GM19455 (cell line): ENCODE data around the gene TCERG1L.

ENCODE experiments used
- ATAC-seq: cut with Tn5 transposase; IDR thresholded peaks from one replicate; pipeline ENCODE4 v1.9.1; 2021; ENCODE audit not compliant: unreplicated experiment

Gene TCERG1L

DNA sequence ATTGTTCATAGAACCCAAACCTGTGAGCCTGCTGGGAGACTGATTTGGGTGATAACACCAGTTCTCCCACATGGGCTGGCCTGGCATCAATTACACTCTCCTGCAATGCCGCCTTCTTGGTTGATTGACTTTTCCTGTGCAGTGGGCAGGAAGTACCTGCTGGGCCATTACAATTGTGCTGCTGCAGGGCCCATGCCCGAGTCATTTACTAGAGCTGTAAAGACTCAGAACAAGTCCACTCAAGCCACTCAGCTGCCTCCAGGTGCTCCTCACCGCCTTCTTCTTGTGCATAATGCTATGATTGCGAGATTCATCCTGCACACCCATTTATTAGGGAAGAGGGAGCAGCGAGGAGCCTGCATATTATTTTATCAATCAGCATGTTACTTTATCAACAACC lies 264.0 kb downstream of the TCERG1L start:
- ATAC-seq: no peak

GRCh38 chr10:131046194-131046593 lies 265.3 kb downstream of the TCERG1L start:
- no peak for ATAC-seq

GRCh38 chr10:131044379-131045111 lies 267.0 kb downstream of the TCERG1L start:
- no peak for ATAC-seq

- no peak for ATAC-seq
Measured at GRCh38 chr10:131043039-131043691, 268.4 kb downstream of the TCERG1L start.
